NCI-H748 (cell line): ENCODE measurements around the gene RBM45.

Source experiments
- DNase-seq: peaks from one replicate; lab custom pipeline; 2025; ENCODE audit not compliant: unreplicated experiment; lab: John Stamatoyannopoulos, UW

Gene RBM45

DNA sequence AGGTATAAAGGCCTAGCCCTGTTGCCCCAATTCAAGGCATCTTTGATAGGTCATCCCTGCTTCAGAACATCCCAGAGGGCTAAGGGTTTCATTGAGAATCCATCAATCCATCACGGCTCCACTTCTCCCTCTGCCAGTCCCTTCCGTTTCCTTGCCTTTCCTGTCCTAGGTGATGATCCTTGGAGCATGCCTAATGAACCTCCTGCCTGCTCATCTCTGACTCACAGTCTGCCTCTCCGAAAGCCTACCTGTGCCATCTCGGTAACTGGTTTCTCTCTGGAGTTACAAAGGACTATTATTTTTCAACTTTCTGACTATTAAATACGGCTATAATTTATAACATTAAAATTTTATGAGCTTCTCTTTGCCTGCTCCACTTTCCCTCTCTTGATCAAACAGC lies 45.3 kb downstream of the RBM45 start:
- DNase-seq = no peak

DNA sequence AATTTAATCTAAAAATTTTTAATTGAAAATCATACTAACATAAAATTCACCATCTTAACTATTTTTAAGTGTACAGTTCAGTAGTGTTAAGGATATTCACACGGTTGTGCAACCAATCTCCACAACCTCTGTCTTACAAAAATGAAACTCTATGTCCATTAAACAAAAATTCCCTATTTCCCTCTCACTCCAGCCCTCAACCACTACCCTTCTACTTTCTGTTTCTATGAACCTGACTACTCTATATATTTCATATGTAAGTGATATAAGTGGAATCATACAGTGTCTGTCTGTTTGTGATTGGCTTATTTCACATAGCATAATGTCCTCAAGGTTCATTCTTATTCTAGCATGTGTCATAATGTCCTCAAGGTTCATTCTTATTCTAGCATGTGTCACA lies 47.7 kb downstream of the RBM45 start:
- DNase-seq = no peak

DNA sequence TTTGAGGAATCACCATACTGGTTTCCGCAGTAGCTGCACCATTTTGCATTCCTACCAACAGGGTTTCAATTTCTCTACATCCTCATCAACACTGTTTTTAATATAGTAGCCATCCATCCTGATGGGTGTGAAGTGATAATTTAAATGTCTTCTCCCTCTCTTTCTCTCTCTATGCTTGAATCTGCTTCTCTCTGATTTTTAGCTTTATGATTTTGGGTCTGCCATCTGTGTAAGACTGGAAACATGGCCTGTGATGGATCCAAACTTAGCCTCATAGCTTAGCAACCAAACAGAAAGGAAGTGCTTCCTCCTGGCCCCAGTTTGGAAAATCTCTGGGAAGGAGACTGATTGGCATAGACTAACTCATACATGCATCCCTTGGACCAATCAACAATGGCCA lies 48.4 kb downstream of the RBM45 start:
- DNase-seq = no peak

DNA sequence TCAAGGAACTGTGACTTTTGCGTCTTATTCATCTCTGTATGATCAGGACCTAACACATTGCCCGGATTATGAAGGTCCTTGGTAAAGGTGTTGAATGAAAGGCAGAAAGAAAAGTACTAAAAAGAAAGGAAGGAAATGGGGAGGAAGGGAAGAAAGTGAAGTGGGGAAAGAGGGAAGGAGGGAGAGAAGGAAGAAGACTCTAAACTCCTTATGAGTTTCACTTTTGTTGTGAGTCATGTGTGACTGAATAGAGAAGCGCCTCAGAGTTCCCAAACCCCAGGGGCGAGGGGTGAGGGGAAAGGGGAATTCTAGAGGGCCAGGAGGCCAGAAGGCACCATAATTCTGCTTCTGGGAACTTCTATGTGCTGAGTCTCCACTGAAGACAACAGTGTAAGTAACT lies 51.2 kb downstream of the RBM45 start:
- DNase-seq = no peak

DNA sequence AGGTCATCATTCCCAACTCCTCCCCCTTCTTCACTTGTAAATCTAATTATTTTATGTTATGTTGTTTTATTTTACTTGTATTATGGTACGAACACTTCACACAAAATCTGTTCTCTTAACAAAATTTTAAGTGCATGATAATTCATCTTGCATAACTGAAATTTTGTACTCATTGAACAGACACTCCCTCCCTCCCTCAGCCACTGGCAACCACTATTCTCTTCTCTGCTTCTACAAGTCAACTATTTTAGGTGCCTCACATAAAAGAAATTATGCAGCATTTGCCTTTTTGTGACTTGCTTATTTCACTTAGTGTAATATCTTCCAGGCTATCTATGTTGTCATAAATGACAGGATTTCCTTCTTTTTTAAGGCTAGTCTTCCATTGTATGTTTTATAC lies 51.7 kb downstream of the RBM45 start:
- DNase-seq = no peak

DNA sequence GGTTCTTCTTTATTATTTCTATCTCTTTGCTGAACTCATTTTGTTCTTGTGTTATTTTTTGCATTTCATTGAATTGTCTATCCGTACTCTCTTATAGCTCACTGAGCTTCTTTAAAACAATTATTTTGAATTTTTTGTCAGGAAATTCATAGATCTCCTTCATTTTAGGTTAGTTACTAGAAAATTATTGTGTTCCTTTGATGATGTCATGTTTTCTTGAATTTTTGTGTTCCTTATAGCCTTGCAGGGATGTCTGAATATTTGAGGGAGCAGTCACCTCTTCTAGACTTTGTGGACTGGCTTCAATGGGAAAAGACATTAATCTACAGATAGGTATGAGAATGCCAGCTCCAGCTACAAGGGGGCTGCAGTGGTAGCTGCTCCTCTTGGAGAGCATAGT lies 61.4 kb downstream of the RBM45 start:
- DNase-seq = no peak

DNA sequence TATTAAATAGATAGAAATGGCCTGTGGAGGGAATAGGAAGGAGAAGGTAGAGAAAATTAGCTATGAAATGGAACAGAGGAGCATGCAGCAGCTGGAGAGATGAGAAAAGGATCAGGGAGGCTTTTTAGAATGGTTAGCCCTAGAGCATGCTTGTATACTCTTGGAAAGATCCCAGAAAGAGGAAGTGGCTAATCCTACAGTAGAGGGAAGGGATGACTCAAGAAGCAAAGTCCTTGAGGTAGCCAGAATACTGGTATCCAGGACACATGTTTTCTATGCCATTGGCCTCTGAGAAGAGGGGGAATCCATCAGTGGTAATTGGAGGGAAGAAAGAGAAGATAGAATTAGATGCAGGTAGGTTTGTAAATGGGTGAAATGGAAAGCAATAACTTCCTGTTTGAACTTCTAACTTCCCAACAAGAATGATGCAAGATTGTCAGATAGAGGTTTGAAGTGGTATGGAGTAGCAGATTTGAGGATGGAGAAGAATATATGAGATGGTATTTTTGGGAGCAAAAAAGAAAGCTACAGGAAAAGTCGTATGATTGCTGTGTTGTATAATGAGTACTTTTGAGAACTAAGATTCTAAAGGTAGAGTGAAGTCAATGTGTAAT lies 64.9 kb downstream of the RBM45 start:
- DNase-seq = no peak
